ENCODE results near the gene SHROOM4. TPM values are rescaled to one million over a fixed set of nuclear protein-coding genes. Genes with fewer than 3 reads are reported as not detected.

The SHROOM4 gene
- total and polyA plus RNA-seq, 3 donors from 2014 or later = 1.9 to 6.5 (median 4.6) TPM

DNA sequence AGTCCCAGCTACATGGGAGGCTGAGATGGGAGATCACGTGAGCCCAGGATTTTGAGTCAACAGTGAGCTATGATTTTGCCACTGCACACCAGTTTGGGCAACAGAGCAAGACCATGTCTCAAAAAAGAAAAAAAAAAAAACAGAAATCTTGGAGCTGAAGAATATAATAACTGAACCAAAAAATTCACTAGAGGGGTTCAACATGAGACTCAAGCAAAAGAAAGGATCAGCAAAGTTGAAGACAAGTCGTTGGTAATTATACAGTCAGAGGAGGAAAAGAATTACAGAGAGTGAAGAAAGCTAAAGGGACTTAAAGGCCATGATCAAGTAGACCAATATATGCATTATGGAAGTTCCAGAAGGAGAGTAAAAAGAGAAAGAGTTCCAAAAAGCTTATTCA lies 26.9 kb downstream of the SHROOM4 start:
- TF ChIP-seq, protein P1, sequence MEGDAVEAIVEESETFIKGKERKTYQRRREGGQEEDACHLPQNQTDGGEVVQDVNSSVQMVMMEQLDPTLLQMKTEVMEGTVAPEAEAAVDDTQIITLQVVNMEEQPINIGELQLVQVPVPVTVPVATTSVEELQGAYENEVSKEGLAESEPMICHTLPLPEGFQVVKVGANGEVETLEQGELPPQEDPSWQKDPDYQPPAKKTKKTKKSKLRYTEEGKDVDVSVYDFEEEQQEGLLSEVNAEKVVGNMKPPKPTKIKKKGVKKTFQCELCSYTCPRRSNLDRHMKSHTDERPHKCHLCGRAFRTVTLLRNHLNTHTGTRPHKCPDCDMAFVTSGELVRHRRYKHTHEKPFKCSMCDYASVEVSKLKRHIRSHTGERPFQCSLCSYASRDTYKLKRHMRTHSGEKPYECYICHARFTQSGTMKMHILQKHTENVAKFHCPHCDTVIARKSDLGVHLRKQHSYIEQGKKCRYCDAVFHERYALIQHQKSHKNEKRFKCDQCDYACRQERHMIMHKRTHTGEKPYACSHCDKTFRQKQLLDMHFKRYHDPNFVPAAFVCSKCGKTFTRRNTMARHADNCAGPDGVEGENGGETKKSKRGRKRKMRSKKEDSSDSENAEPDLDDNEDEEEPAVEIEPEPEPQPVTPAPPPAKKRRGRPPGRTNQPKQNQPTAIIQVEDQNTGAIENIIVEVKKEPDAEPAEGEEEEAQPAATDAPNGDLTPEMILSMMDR (IDR thresholded peaks at IDR 0.05) = no peak
- no peak for TF ChIP-seq POLR2A (IDR thresholded peaks at IDR 0.05)
- WGBS, 2 donors = 100% methylated on average over 2 of the region's 2 CpGs
- H3K9me3 ChIP-seq = no peaks in the 10 kb centered on the region
- no peaks in the 10 kb centered on the region for H3K27me3 ChIP-seq
- intact Hi-C loops (cut with DNase I; ENCODE audit: low total_unique reads) = no loop called here
- no peak overlapping the region for H3K27ac ChIP-seq
- no peaks in the 10 kb centered on the region for H3K36me3 ChIP-seq (ENCODE audit: low read depth, missing control alignments)
- H3K4me1 ChIP-seq = no peaks in the 10 kb centered on the region
- no peak for DNase-seq
- no peak overlapping the region for H3K4me3 ChIP-seq

- TF ChIP-seq, protein P1 (IDR thresholded peaks at IDR 0.05) = no peak
- TF ChIP-seq POLR2A (IDR thresholded peaks at IDR 0.05) = no peak
- Histone ChIP-seq H3K27ac (no peak overlapping the region), H3K27me3 (no peaks in the 10 kb centered on the region), H3K36me3 (ENCODE audit: low read depth, missing control alignments) (no peaks in the 10 kb centered on the region), H3K4me3 (no peak overlapping the region), H3K4me1 (no peaks in the 10 kb centered on the region), H3K9me3 (no peaks in the 10 kb centered on the region)
- intact Hi-C loops (cut with DNase I; ENCODE audit: low total_unique reads) = no loop called here
- no peak for DNase-seq
- 44 to 56% methylated on average over 1 of the region's 1 CpG for WGBS, 2 donors
Observed at GRCh38 chrX:50780144-50780543, 33.9 kb downstream of the SHROOM4 start.

GRCh38 chrX:50779694-50780093 lies 34.3 kb downstream of the SHROOM4 start:
- no peaks in the 10 kb centered on the region for H3K36me3 ChIP-seq (ENCODE audit: low read depth, missing control alignments)
- H3K9me3 ChIP-seq = no peaks in the 10 kb centered on the region
- intact Hi-C loops (cut with DNase I; ENCODE audit: low total_unique reads) = no loop called here
- DNase-seq = no peak
- H3K4me1 ChIP-seq = no peaks in the 10 kb centered on the region
- TF ChIP-seq, protein P1 (IDR thresholded peaks at IDR 0.05) = no peak
- TF ChIP-seq POLR2A (IDR thresholded peaks at IDR 0.05) = no peak
- H3K4me3 ChIP-seq = no peak overlapping the region
- no peak overlapping the region for H3K27ac ChIP-seq
- 64 to 67% methylated on average over 2 of the region's 2 CpGs for WGBS, 2 donors
- H3K27me3 ChIP-seq = no peaks in the 10 kb centered on the region

GRCh38 chrX:50778272-50778671 lies 35.7 kb downstream of the SHROOM4 start:
- WGBS, 2 donors = 93 to 94% methylated on average over 2 of the region's 2 CpGs
- Histone ChIP-seq H3K27me3 (no peaks in the 10 kb centered on the region), H3K27ac (no peak overlapping the region), H3K9me3 (no peaks in the 10 kb centered on the region), H3K36me3 (ENCODE audit: low read depth, missing control alignments) (no peaks in the 10 kb centered on the region), H3K4me3 (no peak overlapping the region), H3K4me1 (no peaks in the 10 kb centered on the region)
- intact Hi-C loops (cut with DNase I; ENCODE audit: low total_unique reads) = no loop called here
- no peak for DNase-seq
- no peak for TF ChIP-seq POLR2A (IDR thresholded peaks at IDR 0.05)
- TF ChIP-seq, protein P1 (IDR thresholded peaks at IDR 0.05) = no peak

DNA sequence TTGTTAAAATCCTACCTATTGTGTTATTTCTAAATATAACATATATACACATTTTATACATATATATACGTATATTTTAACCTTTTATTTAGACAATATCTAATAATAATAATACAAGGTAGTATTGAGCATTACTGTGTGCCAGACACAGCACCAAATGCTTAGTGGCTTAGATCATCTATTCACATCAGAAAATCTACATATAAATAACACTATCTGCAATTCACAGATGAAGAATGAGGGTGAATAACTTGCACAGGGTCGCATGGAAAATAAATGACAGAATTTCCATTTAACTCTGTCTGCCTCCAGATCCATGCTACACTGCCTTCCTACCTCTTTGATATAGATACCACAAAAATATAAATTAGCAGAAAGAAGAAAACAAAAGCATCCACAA lies 37.7 kb downstream of the SHROOM4 start:
- Histone ChIP-seq H3K36me3 (ENCODE audit: low read depth, missing control alignments) (no peaks in the 10 kb centered on the region), H3K4me1 (no peaks in the 10 kb centered on the region), H3K27me3 (no peaks in the 10 kb centered on the region), H3K4me3 (no peak overlapping the region), H3K9me3 (no peaks in the 10 kb centered on the region), H3K27ac (no peak overlapping the region)
- 88 to 91% methylated on average over 2 of the region's 2 CpGs for WGBS, 2 donors
- intact Hi-C loops (cut with DNase I; ENCODE audit: low total_unique reads) = no loop called here
- no peak for DNase-seq
- TF ChIP-seq POLR2A (IDR thresholded peaks at IDR 0.05) = no peak
- TF ChIP-seq, protein P1 (IDR thresholded peaks at IDR 0.05) = no peak
